ENCODE measurements around the gene UBTD2.

UBTD2 gene

DNA sequence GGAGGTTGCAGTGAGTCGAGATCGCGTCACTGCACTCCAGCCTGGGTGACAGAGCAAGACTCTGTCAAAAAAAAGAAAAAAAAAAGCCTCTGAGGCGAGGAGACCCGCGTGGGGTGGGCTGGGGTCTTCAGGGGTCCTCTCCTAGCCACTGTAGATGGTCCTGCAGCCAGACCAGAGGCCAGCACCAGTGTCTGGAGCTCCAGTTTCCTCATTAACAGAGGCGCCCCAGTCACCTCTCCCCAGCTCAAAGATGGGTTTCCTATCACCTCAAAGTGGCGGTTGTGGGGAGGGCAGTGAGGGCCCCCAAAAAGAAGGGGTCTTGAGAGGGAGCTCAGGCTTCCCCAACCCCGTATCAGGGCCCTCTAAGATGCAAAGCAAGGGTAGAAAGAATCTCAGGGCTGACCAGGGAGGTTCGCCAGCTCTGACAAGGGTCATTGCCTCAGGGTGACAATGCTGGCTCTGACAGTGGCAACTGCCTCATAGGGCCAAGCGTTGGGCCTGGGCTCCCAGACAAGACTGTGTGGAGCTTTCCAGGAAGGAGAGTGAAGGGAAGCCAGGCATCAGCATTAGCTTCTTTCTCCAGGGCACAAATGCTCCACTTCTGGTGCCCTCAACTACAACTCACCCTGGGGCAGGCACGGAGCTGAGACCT, 110.5 kb downstream of the UBTD2 start:
- no peak for DNase-seq (ENCODE audit: low spot score)
- TF ChIP-seq, protein P1, sequence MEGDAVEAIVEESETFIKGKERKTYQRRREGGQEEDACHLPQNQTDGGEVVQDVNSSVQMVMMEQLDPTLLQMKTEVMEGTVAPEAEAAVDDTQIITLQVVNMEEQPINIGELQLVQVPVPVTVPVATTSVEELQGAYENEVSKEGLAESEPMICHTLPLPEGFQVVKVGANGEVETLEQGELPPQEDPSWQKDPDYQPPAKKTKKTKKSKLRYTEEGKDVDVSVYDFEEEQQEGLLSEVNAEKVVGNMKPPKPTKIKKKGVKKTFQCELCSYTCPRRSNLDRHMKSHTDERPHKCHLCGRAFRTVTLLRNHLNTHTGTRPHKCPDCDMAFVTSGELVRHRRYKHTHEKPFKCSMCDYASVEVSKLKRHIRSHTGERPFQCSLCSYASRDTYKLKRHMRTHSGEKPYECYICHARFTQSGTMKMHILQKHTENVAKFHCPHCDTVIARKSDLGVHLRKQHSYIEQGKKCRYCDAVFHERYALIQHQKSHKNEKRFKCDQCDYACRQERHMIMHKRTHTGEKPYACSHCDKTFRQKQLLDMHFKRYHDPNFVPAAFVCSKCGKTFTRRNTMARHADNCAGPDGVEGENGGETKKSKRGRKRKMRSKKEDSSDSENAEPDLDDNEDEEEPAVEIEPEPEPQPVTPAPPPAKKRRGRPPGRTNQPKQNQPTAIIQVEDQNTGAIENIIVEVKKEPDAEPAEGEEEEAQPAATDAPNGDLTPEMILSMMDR (IDR thresholded peaks at IDR 0.05; ENCODE audit: extremely low read depth, missing control alignments): no peak

DNA sequence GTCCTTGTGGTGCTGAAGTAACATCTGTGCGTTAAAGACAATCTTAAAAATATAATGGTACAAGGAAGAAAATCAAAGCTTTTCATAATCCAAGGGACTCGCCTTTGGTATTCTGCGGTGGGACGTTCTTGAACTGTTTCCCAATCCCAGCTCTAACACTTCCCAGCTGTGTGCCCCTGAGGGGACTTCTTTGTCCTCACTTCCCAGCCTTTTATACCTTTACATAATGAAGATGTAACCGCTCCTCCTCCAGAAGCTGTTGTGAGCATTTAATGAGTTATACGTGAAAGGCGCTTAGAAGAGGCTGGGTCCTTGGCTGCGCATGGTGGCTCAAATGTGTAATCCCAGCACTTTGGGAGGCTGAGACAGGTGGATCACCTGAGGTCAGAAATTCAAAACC, 112.4 kb downstream of the UBTD2 start:
- no peak for DNase-seq (ENCODE audit: low spot score)
- TF ChIP-seq, protein P1 (IDR thresholded peaks at IDR 0.05; ENCODE audit: extremely low read depth, missing control alignments): no peak

DNA sequence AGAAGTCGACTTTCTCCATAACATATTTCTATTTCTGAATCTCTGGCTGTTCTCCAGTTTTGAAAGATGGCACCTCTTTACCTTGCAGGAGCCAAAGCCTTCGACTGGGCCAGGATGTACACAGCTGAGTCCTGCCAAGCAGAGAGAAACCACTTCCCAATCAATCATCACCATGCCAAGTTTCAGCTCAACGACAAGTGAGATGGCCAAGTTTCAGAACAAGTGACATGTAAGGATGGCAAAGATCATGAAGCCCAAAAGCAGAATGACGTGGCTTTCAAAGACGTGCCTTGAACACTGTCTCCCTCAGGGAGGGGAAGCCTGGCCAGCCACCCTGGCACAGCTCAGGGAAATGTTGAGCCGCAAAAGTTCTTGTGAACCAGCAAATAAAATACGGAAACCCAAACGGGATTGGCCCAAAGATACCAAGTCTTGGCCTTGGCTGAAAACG, 113.3 kb downstream of the UBTD2 start:
- TF ChIP-seq, protein P1 (IDR thresholded peaks at IDR 0.05; ENCODE audit: extremely low read depth, missing control alignments): no peak
- DNase-seq (ENCODE audit: low spot score): no peak

DNA sequence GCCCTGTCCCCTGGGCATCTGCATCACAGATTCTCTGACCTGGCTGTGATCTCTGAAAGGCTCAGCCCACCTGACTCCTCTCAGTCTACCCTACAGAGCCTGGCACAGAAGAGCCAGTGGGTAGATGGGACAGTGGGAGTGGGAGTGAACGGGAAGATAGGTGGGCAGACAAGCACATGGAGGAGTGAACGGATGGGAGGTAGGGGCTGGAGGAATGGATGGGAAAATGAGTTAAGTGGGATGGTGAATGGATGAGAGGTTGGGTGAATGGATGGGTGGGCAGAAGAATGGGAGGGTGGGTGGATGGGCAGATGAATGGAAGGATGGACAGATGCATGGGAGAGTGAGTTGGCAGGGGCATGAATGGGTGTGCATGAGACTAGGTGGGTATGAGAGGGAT, 114.3 kb downstream of the UBTD2 start:
- TF ChIP-seq, protein P1 (IDR thresholded peaks at IDR 0.05; ENCODE audit: extremely low read depth, missing control alignments): no peak
- DNase-seq (ENCODE audit: low spot score): no peak

DNA sequence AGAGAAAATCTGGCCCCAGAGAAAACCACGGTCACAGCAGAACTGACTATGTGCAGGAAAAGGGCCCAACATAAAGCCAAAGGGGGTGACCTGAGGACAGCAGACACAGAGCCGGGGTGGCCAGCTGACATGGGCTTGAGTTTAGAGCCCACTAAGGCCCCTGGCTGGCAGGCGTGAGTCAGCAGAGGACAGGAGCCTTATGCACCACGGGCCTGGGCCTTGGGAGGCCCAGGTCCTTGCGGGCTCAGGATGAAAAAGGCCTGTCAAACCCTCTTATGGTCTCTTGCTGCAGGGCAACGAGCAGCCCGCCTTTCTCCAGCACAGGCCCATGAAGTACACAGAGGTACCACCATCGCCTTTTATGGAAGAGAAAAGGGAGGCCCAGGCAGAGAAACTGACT, 115.3 kb downstream of the UBTD2 start:
- TF ChIP-seq, protein P1 (IDR thresholded peaks at IDR 0.05; ENCODE audit: extremely low read depth, missing control alignments): no peak

DNA sequence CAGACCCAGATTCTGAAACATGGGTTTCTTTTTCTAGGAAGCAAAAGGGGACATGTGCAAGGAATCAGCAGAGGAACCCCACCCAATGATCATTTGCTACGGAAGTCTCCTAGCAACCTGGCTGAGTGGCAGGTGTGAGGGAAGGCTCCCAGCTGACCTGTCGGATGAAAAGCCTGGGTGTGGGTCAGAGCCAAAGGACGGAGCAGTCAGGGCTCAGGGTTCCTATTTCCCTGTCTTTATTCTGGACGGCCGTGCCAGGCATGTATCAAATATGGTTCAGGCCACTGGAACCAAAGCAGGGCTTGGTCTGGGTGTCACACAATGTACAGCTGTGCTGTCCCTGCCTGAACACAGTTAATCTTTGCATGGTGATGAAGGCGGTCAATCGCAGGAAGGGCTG, 115.7 kb downstream of the UBTD2 start:
- TF ChIP-seq, protein P1 (IDR thresholded peaks at IDR 0.05; ENCODE audit: extremely low read depth, missing control alignments): no peak
- no peak for DNase-seq (ENCODE audit: low spot score)

More for the DNA sequence above, 115.3 kb downstream of the UBTD2 start:
- DNase-seq (ENCODE audit: low spot score): no peak

DNA sequence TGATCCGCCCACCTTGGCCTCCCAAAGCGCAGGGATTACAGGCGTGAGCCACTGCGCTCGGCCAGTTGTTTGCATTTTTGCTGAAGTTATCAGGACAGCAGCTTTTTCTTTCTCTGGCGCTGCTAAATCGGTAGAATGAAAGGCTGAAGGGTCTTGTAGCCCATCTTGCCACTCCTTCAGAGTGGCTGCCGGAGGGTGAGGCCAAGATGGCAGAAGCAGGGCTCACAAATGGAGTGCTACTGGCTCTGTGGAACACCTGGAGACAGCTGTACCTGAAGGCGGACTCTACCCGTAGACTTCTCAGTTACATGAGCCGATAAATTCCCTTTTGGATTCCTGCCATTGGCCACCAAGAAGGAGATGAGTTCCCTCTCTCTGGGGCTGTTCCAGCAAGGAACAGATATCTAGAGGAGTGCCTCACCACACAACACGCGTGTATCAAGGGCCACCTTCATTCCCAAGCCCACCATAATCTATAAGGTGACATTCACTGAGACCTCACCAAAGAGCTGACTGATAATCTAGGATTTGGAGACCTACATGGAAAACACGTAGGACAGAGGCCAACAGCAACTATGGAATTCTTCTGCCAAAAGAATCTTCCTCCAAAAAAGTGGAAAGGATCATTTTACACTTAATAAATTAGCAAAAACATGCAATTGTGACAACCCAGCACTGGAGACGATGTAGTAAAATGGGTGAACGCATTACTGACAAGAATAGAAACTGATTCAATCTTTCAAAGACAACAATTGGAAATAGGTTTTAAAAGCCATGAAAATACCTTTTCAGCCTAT, 117.3 kb downstream of the UBTD2 start:
- TF ChIP-seq, protein P1 (IDR thresholded peaks at IDR 0.05; ENCODE audit: extremely low read depth, missing control alignments): no peak
- DNase-seq (ENCODE audit: low spot score): no peak
